IMR-90 (cell line): ENCODE measurements around the gene SMPDL3A. TPM values are rescaled to one million over a fixed set of nuclear protein-coding genes. Genes with fewer than 3 reads are reported as not detected.

ENCODE experiments used
- ATAC-seq: fragments of 200-7000 bp; cut with Tn5 transposase; 2 replicates; pipeline ENCODE4 v1.9.1; 2020; ENCODE audit warnings: low read depth, mild to moderate bottlenecking, moderate library complexity
- BruUV-seq: library from RNA; stranded (reverse); fragments of 400-500 nt; replicated peaks from 2 replicates; lab custom pipeline; 2021; lab: Mats Ljungman, UMichigan
- CTCF ChIA-PET: fragments of 300-600 bp; formaldehyde crosslinking; extraction: SDS; loops from one replicate; lab custom pipeline; 2021; ENCODE audit warnings: antibody characterized with exemption; lab: Yijun Ruan, JAX
- POLR2A ChIA-PET: fragments of 300-600 bp; sonication (Branson Sonifier 250); formaldehyde crosslinking; loops from one replicate; lab custom pipeline; 2022; ENCODE audit warnings: antibody characterized with exemption; ENCODE audit not compliant: unreplicated experiment; lab: Charles Lee
- DNase-seq: peaks from one replicate; pipeline ENCODE4 v3.0.0; 2013
- H2AFZ ChIP-seq: replicated peaks from 2 replicates; pipeline ENCODE3; 2013; ENCODE audit warnings: low read length, mild to moderate bottlenecking; ENCODE audit not compliant: poor library complexity
- H2AK5ac ChIP-seq: 2 replicates; pipeline ENCODE4 v1.6.1; 2013; ENCODE audit warnings: low read depth, low read length, inconsistent platforms
- H2AK9ac ChIP-seq: replicated peaks from 2 replicates; pipeline ENCODE3; 2013; ENCODE audit warnings: mild to moderate bottlenecking, low read depth, low read length, moderate library complexity; ENCODE audit not compliant: poor library complexity
- H2BK120ac ChIP-seq: 2 replicates; pipeline ENCODE4 v1.6.1; 2013; ENCODE audit warnings: low read depth, low read length, inconsistent platforms
- H2BK15ac ChIP-seq: 3 replicates; pipeline ENCODE4 v1.6.1; 2013; ENCODE audit warnings: low read depth, low read length, inconsistent platforms
- H2BK20ac ChIP-seq: 2 replicates; pipeline ENCODE4 v1.6.1; 2013; ENCODE audit warnings: low read depth, mild to moderate bottlenecking, inconsistent platforms, low read length, moderate library complexity
- H2BK5ac ChIP-seq: 2 replicates; pipeline ENCODE4 v1.6.1; 2013; ENCODE audit warnings: mild to moderate bottlenecking, low read depth, low read length, inconsistent platforms; ENCODE audit not compliant: poor library complexity, severe bottlenecking
- H3K14ac ChIP-seq: replicated peaks from 2 replicates; pipeline ENCODE4 v1.6.1; 2013; ENCODE audit warnings: low read depth, low read length, inconsistent platforms
- H3K18ac ChIP-seq: 2 replicates; pipeline ENCODE4 v1.6.1; 2013; ENCODE audit warnings: low read depth, low read length, control low read depth
- H3K23ac ChIP-seq: 2 replicates; pipeline ENCODE4 v1.6.1; 2013; ENCODE audit warnings: low read depth, low read length, inconsistent platforms
- H3K27ac ChIP-seq: 2 replicates; pipeline ENCODE4 v1.5.1; 2013; ENCODE audit warnings: mild to moderate bottlenecking, control low read depth, low read length; ENCODE audit not compliant: insufficient read depth
- H3K27me3 ChIP-seq: 2 replicates; pipeline ENCODE4 v1.6.1; 2013; ENCODE audit warnings: low read length; ENCODE audit not compliant: control insufficient read depth, insufficient read depth
- H3K36me3 ChIP-seq: 2 replicates; pipeline ENCODE4 v1.6.1; 2013; ENCODE audit warnings: low read length, mixed read lengths; ENCODE audit not compliant: control insufficient read depth, insufficient read depth
- H3K4ac ChIP-seq: 2 replicates; pipeline ENCODE4 v1.6.1; 2013; ENCODE audit warnings: low read depth, low read length, inconsistent platforms
- H3K4me1 ChIP-seq: 2 replicates; pipeline ENCODE4 v1.6.1; 2013; ENCODE audit warnings: low read length, mixed read lengths; ENCODE audit not compliant: control insufficient read depth, insufficient read depth
- H3K4me2 ChIP-seq: 2 replicates; pipeline ENCODE4 v1.6.1; 2013; ENCODE audit warnings: low read depth, mild to moderate bottlenecking, control low read depth, low read length, moderate library complexity
- H3K4me3 ChIP-seq: 2 replicates; pipeline ENCODE4 v1.5.1; 2013; ENCODE audit warnings: low read depth, mild to moderate bottlenecking, control low read depth, low read length, moderate library complexity; ENCODE audit not compliant: insufficient read depth
- H3K56ac ChIP-seq: 2 replicates; pipeline ENCODE4 v1.6.1; 2013; ENCODE audit warnings: low read length, inconsistent platforms; ENCODE audit not compliant: insufficient read depth; ENCODE audit errors: extremely low read depth
- H3K79me1 ChIP-seq, 2 experiments: 2 replicates each; pipeline ENCODE4 v1.6.1; 2013; ENCODE audit warnings: low read length in 2 of 2, inconsistent platforms in 1 of 2, low read depth in 1 of 2
- H3K9ac ChIP-seq: 2 replicates; pipeline ENCODE4 v1.6.1; 2013; ENCODE audit warnings: low read depth, low read length, control low read depth
- H3K9me1 ChIP-seq: 2 replicates; pipeline ENCODE4 v1.6.1; 2013; ENCODE audit warnings: low read length, inconsistent platforms; ENCODE audit not compliant: insufficient read depth
- H3K9me3 ChIP-seq: 2 replicates; pipeline ENCODE4 v1.6.1; 2013; ENCODE audit warnings: low read length; ENCODE audit not compliant: control insufficient read depth, insufficient read depth
- H4K20me1 ChIP-seq: 2 replicates; pipeline ENCODE4 v1.6.1; 2013; ENCODE audit warnings: low read length, inconsistent platforms; ENCODE audit not compliant: insufficient read depth
- H4K5ac ChIP-seq: 2 replicates; pipeline ENCODE4 v1.6.1; 2013; ENCODE audit warnings: mild to moderate bottlenecking, low read depth, low read length, control low read depth
- H4K8ac ChIP-seq, 2 experiments: 2 replicates each; pipeline ENCODE4 v1.6.1; 2013; ENCODE audit warnings: low read depth in 2 of 2, low read length in 2 of 2, control low read depth in 1 of 2, inconsistent platforms in 1 of 2
- H4K91ac ChIP-seq: 2 replicates; pipeline ENCODE4 v1.6.1; 2013; ENCODE audit warnings: low read depth, low read length, inconsistent platforms; ENCODE audit not compliant: insufficient read depth
- BHLHE40 ChIP-seq: fragments of 150-350 bp; IDR thresholded peaks from 2 replicates; pipeline ENCODE4 v1.6.1; 2016; ENCODE audit warnings: mild to moderate bottlenecking, low read depth, low read length
- CEBPB ChIP-seq: IDR thresholded peaks from 2 replicates; pipeline ENCODE4 v1.6.1; 2012; ENCODE audit warnings: low read depth, low read length, improper control_type of control experiment
- CHD1 ChIP-seq: IDR thresholded peaks from 2 replicates; pipeline ENCODE4 v1.6.1; 2012; ENCODE audit warnings: low read depth, low read length, improper control_type of control experiment
- FOS ChIP-seq: fragments of 150-350 bp; IDR thresholded peaks from 2 replicates; pipeline ENCODE4 v1.6.1; 2016; ENCODE audit warnings: low read depth, low read length
- MAFK ChIP-seq: IDR thresholded peaks from 2 replicates; pipeline ENCODE4 v1.6.1; 2012; ENCODE audit warnings: low read depth, low read length, improper control_type of control experiment
- MAZ ChIP-seq: IDR thresholded peaks from 2 replicates; pipeline ENCODE4 v1.6.1; 2012; ENCODE audit warnings: low read depth, mild to moderate bottlenecking, low read length, improper control_type of control experiment, moderate library complexity, borderline replicate concordance
- MXI1 ChIP-seq: IDR thresholded peaks from 2 replicates; pipeline ENCODE4 v1.6.1; 2012; ENCODE audit warnings: low read depth, mild to moderate bottlenecking, low read length, moderate library complexity, borderline replicate concordance
- NFE2L2 ChIP-seq: fragments of 150-350 bp; IDR thresholded peaks from 2 replicates; pipeline ENCODE4 v1.6.1; 2016; ENCODE audit warnings: low read depth, mild to moderate bottlenecking, low read length
- POLR2A ChIP-seq: IDR thresholded peaks from 2 replicates; pipeline ENCODE4 v1.6.1; 2012; ENCODE audit warnings: mild to moderate bottlenecking, low read depth, low read length
- RAD21 ChIP-seq: IDR thresholded peaks from 2 replicates; pipeline ENCODE4 v1.6.1; 2012; ENCODE audit warnings: low read length, improper control_type of control experiment
- RCOR1 ChIP-seq: IDR thresholded peaks from 2 replicates; pipeline ENCODE4 v1.6.1; 2012; ENCODE audit warnings: mild to moderate bottlenecking, low read length, improper control_type of control experiment; ENCODE audit not compliant: insufficient replicate concordance
- RFX5 ChIP-seq: IDR thresholded peaks from 2 replicates; pipeline ENCODE4 v1.8.0; 2012; ENCODE audit warnings: low read depth, mild to moderate bottlenecking, low read length, moderate library complexity
- SMC3 ChIP-seq: fragments of 150-350 bp; IDR thresholded peaks from 2 replicates; pipeline ENCODE4 v1.6.1; 2016; ENCODE audit warnings: low read depth, mild to moderate bottlenecking, antibody characterized with exemption, low read length, moderate library complexity
- WGBS, 2 experiments: methylation state at CpG; one replicate each; pipeline versions ENCODE4 v1.1.5 to v1.1.7; 2013; ENCODE audit warnings: missing lambda C conversion rate in 2 of 2; ENCODE audit not compliant: insufficient read length in 1 of 2; ENCODE audit errors: extremely low coverage in 2 of 2; 5-methylcytosine and 5-hydroxymethylcytosine counted together
- dilution Hi-C: fragments of 300-500 bp; cut with HindIII; formaldehyde crosslinking; loops from one replicate; pipeline ENCODE4 v1.14.3; 2018; ENCODE audit warnings: low sequenced_read_pairs; ENCODE audit not compliant: unreplicated experiment
- in situ Hi-C: fragments of 300-500 bp; cut with MboI; formaldehyde crosslinking; loops from 3 replicates; pipeline ENCODE4 v1.14.3; 2019; ENCODE audit warnings: low sequenced_read_pairs, inconsistent platforms, mixed read lengths
- intact Hi-C: fragments of 100-400 bp; cut with micrococcal nuclease; formaldehyde crosslinking; loops from 2 replicates; pipeline ENCODE4 v1.10.0; 2022
- polyA plus RNA-seq, 3 experiments: library from polyadenylated mRNA; depleted of rRNA; stranded (reverse); fragments of >200 nt; gene quantifications; 2 replicates each; pipeline ENCODE4 v1.2.3, GENCODE V29; 2012; ENCODE audit warnings: low replicate concordance in 1 of 3
- total RNA-seq: library from RNA; depleted of rRNA; stranded (reverse); fragments of >200 nt; gene quantifications from 2 replicates; pipeline ENCODE4 v1.2.3, GENCODE V29; 2012
- TF ChIP-seq, protein P1 (sequence below): fragments of 150-350 bp; IDR thresholded peaks from 2 replicates; pipeline ENCODE4 v1.6.1; 2017; ENCODE audit warnings: mild to moderate bottlenecking, antibody characterized with exemption, low read length, low read depth
- TF ChIP-seq, protein P2 (sequence below): fragments of 150-350 bp; IDR thresholded peaks from 2 replicates; pipeline ENCODE4 v1.6.1; 2016; ENCODE audit warnings: low read depth, mild to moderate bottlenecking, low read length, moderate library complexity, borderline replicate concordance
- TF ChIP-seq, protein P3 (sequence below): conservative IDR thresholded peaks from 2 replicates; pipeline ENCODE4 v1.5.1; 2012; ENCODE audit warnings: mild to moderate bottlenecking, low read depth, low read length, improper control_type of control experiment

SMPDL3A gene
- total and polyA plus RNA-seq, 2 of the 4 experiments (the other 2 are of a cell fraction): 9.9 to 14.2 TPM

DNA sequence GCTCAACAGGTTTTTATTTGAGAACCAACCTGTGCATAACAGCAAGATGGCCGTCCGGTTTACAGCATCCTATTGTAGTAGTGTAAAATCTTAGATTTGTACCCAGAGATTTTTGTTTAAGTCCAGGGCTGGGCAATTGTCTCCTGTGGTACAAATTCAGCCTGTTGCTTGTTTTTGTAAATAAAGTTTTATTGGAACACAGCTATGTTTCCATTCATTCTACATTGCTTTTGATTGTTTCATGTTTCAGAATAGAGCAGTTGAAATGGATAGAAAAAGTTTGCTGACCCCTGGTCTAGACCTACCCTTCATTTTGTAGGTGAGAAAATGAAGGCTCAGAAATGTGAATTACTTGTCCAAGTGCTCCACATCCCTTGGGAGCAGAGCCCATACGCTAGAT, 8.5 kb downstream of the SMPDL3A start:
- peak overlapping the region; percentile 14; the same call in 1 of the 2 replicates for H4K91ac ChIP-seq
- H2BK20ac ChIP-seq: peak overlapping the region; percentile 52
- H2AK5ac ChIP-seq: no peak overlapping the region
- H3K4ac ChIP-seq: peak overlapping the region; percentile 17; the same call in 1 of the 2 replicates
- H3K36me3 ChIP-seq: peaks cover 28% of the 10 kb centered on the region
- H3K56ac ChIP-seq: no peak overlapping the region
- H4K5ac ChIP-seq: peak overlapping the region; percentile 26; the same call in 1 of the 2 replicates
- WGBS, 2 experiments: 100% methylated on average over 1 of the region's 3 CpGs; no CpG with 5 or more reads in 1 of the 2 experiments
- H3K9me3 ChIP-seq: no peaks in the 10 kb centered on the region
- H3K23ac ChIP-seq: no peak overlapping the region; the same call in 1 of the 2 replicates
- H2BK15ac ChIP-seq: 0 out of 3 replicates have a peak overlapping the region, but pooled peaks have one; percentile 1
- dilution Hi-C loops: no loop called here
- no peaks in the 10 kb centered on the region for H3K27me3 ChIP-seq
- BruUV-seq: no TSS peak
- intact Hi-C loops: no loop called here
- DNase-seq (no peak), ATAC-seq (no peak)
- H3K14ac ChIP-seq: no peak overlapping the region
- H3K4me3 ChIP-seq: no peak overlapping the region
- in situ Hi-C loops: no loop called here
- no peak overlapping the region for H2AFZ ChIP-seq
- peaks cover 23% of the 10 kb centered on the region for H3K4me1 ChIP-seq
- H3K9me1 ChIP-seq: peaks cover 13% of the 10 kb centered on the region
- H2BK5ac ChIP-seq: peak overlapping the region; percentile 44
- H3K27ac ChIP-seq: peak overlapping the region; percentile 28; the same call in 1 of the 2 replicates
- H3K79me1 ChIP-seq: peaks cover 0 to 14% of the 10 kb centered on the region in 2 experiments; a peak in 3 of 4 replicates
- no peak overlapping the region for H2BK120ac ChIP-seq
- CTCF ChIA-PET: interaction anchor here (1.9 kb wide), 1 partner anchor 8 kb away, joined by 6 read pairs; no protein-coding TSS in a partner anchor
- peak overlapping the region; percentile 37; the same call in 1 of the 2 replicates for H3K18ac ChIP-seq
- TF ChIP-seq POLR2A (no peak), SMC3 (no peak), CHD1 (no peak), RFX5 (no peak), CEBPB (no peak), MAZ (no peak), FOS (no peak), MXI1 (no peak), NFE2L2 (no peak), RCOR1 (no peak), MAFK (no peak), RAD21 (no peak), BHLHE40 (no peak)
- TF ChIP-seq, protein P1, sequence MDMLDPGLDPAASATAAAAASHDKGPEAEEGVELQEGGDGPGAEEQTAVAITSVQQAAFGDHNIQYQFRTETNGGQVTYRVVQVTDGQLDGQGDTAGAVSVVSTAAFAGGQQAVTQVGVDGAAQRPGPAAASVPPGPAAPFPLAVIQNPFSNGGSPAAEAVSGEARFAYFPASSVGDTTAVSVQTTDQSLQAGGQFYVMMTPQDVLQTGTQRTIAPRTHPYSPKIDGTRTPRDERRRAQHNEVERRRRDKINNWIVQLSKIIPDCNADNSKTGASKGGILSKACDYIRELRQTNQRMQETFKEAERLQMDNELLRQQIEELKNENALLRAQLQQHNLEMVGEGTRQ: no peak
- TF ChIP-seq, protein P2, sequence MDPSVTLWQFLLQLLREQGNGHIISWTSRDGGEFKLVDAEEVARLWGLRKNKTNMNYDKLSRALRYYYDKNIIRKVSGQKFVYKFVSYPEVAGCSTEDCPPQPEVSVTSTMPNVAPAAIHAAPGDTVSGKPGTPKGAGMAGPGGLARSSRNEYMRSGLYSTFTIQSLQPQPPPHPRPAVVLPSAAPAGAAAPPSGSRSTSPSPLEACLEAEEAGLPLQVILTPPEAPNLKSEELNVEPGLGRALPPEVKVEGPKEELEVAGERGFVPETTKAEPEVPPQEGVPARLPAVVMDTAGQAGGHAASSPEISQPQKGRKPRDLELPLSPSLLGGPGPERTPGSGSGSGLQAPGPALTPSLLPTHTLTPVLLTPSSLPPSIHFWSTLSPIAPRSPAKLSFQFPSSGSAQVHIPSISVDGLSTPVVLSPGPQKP: no peak
- TF ChIP-seq, protein P3, sequence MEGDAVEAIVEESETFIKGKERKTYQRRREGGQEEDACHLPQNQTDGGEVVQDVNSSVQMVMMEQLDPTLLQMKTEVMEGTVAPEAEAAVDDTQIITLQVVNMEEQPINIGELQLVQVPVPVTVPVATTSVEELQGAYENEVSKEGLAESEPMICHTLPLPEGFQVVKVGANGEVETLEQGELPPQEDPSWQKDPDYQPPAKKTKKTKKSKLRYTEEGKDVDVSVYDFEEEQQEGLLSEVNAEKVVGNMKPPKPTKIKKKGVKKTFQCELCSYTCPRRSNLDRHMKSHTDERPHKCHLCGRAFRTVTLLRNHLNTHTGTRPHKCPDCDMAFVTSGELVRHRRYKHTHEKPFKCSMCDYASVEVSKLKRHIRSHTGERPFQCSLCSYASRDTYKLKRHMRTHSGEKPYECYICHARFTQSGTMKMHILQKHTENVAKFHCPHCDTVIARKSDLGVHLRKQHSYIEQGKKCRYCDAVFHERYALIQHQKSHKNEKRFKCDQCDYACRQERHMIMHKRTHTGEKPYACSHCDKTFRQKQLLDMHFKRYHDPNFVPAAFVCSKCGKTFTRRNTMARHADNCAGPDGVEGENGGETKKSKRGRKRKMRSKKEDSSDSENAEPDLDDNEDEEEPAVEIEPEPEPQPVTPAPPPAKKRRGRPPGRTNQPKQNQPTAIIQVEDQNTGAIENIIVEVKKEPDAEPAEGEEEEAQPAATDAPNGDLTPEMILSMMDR: no peak
- H3K9ac ChIP-seq: no peak overlapping the region
- H4K20me1 ChIP-seq: no peaks in the 10 kb centered on the region
- no peak overlapping the region for H2AK9ac ChIP-seq
- H4K8ac ChIP-seq: no peak overlapping the region
- H3K4me2 ChIP-seq: peak overlapping the region; percentile 21; the same call in 1 of the 2 replicates
- POLR2A ChIA-PET: interaction anchor here (0.6 kb wide), 1 partner anchor 11 kb away, joined by 3 read pairs; no protein-coding TSS in a partner anchor
